A549 treated with CORT108297 at 1 μM for 4 hours (cell line): Measurements from ENCODE around the gene PCDHB2. TPM values are rescaled to one million over a fixed set of nuclear protein-coding genes. Genes with fewer than 3 reads are reported as not detected.

ENCODE experiments used
- total RNA-seq: library from RNA; stranded (reverse); fragments of 200-300 nt; extraction: Qiagen RNA extraction; gene quantifications from 5 replicates; pipeline ENCODE4 v1.2.3, GENCODE V29; 2022

PCDHB2 gene
- 3.1 to 6.7 TPM (median 3.8 TPM) in 5 replicates for total RNA-seq

DNA sequence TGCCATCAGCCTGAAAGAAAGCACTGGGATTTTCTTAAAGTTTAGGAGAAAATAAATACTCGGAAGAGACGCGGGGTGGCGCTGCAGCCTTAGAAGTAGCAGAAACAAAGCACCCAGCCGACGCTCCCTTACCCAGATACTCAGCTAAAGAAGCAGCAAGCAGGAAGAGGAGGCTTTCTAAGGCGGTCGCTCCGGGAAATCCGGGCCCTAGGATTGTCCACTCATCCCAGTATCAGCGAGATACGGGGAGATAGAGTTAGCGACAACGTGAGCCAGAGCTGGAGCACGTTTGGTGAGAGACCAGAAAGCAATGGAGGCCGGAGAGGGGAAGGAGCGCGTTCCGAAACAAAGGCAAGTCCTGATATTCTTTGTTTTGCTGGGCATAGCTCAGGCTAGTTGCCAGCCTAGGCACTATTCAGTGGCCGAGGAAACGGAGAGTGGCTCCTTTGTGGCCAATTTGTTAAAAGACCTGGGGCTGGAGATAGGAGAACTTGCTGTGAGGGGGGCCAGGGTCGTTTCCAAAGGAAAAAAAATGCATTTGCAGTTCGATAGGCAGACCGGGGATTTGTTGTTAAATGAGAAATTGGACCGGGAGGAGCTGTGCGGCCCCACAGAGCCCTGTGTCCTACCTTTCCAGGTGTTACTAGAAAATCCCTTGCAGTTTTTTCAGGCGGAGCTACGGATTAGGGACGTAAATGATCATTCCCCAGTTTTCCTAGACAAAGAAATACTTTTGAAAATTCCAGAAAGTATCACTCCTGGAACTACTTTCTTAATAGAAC lies at the start of gene PCDHB2:
Gene PCDHB2 (plus strand): TSS at position 135 of the 782 bp plus-strand sequence. CDS start 176 bp downstream, at position 311.

DNA sequence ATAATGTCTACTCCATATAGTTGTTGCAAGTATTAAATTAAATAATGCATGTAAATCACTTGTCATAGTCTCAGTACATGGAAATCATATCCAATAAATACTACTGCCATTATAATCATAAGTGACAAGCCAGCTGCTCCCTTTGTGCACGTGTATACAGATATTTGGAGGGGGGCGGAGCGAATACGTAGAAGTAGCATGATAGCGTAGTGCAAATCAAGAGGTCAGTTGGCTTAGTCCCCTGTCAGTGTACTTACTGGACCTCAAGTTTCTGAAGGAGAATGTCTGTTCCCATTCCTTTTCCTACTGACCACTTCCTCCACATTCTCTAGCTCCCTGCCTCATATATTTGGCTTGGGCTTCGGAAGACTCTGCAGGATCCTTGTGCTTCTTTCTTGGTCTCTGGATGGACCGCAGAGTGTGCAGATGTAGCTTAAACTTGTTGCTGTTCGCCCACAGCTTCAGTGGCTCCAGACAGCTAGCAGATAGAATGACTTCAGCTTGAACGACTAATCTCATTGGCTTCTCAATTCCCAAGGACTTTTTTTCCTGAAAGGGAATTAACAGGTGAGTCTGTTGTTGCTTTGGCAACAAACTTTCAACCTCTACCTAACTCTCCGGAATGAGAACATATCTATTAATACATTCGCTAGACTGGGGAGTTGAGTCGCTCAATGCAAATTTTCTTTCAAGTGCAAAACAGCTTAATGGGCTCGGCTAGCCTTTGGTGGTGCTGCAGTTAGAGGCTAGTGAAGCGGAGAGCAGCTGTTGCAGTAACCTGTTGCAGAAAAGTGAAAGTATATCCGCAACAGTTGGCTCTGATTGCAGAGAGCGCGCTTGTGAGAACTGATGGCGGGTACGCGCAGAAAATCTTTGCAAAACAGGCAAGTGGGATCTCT lies 43.5 kb upstream of the PCDHB2 start, which contains the start of gene PCDHB1:
Gene PCDHB1 (plus strand): TSS at position 753 of the 899 bp plus-strand sequence. CDS start 97 bp downstream, at position 850.

DNA sequence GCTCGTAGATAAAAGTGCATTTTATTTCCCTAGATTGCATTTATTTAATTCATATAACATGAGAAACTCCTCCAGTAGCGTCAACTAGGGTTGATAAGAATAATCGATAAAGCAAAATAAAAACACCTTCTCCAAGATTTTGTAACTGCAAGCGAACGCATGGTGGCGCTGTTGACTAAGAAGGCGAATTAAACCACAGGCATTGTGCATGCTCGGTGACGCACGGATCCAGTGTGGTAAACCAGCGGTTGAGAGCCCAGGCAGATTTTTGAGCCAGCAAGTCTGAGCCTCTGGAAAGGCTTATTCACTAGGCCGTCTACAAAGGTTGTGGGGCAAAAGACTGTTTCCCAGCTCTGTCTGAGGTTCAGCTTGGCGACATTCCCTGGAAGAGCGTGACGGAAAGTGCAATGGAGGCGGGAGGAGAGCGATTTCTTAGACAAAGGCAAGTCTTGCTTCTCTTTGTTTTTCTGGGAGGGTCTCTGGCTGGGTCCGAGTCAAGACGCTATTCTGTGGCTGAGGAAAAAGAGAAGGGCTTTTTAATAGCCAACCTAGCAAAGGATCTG lies 5.9 kb downstream of the PCDHB2 start, which contains the start of gene PCDHB3:
Gene PCDHB3 (plus strand): TSS at position 231 of the 563 bp plus-strand sequence. CDS start 177 bp downstream, at position 408.

DNA sequence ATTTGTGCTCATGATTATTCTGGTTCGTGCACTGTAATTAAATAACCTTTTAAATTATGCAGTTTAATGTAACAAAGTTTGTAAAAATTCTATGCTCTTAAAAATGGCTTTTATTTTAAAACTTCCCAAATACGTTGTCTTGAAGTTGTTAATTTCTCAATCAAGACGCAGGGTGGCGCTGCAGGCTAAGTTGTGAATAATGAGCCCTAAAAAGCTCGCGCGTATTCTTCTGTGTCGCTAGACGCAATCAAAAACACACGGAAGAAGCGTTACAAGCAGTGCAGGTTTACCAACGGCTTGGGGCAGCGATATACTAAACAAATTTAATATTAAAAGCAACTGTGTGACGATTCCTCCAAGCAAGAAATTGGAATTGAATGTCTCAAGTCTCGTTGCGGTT lies 27.1 kb downstream of the PCDHB2 start, which contains the start of gene PCDHB4:
Gene PCDHB4 (plus strand): TSS at position 256 of the 400 bp plus-strand sequence. CDS start 181 bp downstream, outside the sequence.

DNA sequence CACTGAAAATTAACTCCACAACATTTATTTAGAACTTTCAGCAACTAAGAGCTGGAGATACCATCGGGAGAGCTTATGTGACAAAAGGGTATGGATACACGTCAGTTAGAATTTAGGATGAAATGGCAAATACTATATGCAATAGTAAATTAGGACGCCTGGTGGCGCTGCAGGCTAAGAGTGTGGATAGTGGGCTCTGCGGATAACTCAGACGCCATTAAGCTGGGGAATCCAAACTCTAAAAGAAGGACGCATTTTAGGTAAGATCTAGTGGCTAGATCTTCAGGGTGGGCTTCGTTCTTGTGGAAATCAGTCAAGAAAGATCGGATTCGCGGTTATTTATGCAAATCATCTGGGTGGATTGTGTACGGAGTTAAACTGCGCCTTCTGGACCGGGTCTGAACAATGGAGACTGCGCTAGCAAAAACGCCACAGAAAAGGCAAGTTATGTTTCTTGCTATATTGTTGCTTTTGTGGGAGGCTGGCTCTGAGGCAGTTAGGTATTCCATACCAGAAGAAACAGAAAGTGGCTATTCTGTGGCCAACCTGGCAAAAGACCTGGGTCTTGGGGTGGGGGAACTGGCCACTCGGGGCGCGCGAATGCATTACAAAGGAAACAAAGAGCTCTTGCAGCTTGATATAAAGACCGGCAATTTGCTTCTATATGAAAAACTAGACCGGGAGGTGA lies 40.8 kb downstream of the PCDHB2 start, which contains the start of gene PCDHB5:
Gene PCDHB5 (plus strand): TSS at position 177 of the 688 bp plus-strand sequence. CDS start 229 bp downstream, at position 406.

Other genes with a start within 250 kb of the PCDHB2 start
- 0.01 TPM in 1 of 5 replicates, not detected in the others for gene PCDHA9, start 246.2 kb upstream of the PCDHB2 start, total RNA-seq
- gene PCDHA10, start 238.7 kb upstream of the PCDHB2 start, total RNA-seq: 0.01 to 0.02 TPM (median 0.02 TPM) in 3 of 5 replicates, not detected in the others
- 0.08 to 0.40 TPM (median 0.10 TPM) in 5 replicates for gene PCDHA11, start 225.7 kb upstream of the PCDHB2 start, total RNA-seq
- gene PCDHA12, start 219.3 kb upstream of the PCDHB2 start, total RNA-seq: 2.6 to 3.4 TPM (median 3.0 TPM) in 5 replicates
- 0.05 to 0.20 TPM (median 0.06 TPM) in 3 of 5 replicates, not detected in the others for gene PCDHA13, start 212.5 kb upstream of the PCDHB2 start, total RNA-seq
- 1.3 to 1.9 TPM (median 1.7 TPM) in 5 replicates for gene PCDHAC1, start 168.3 kb upstream of the PCDHB2 start, total RNA-seq
- gene PCDHAC2, start 128.1 kb upstream of the PCDHB2 start, total RNA-seq: 2.9 to 3.6 TPM (median 3.2 TPM) in 5 replicates
- gene PCDHB1, start 43.2 kb upstream of the PCDHB2 start, total RNA-seq: not detected in 5 replicates
- 0.06 to 1.8 TPM (median 0.06 TPM) in 3 of 5 replicates, not detected in the others for gene PCDHB3, start 5.9 kb downstream of the PCDHB2 start, total RNA-seq
- gene PCDHB4, start 27.2 kb downstream of the PCDHB2 start, total RNA-seq: 0.06 to 0.12 TPM (median 0.07 TPM) in 4 of 5 replicates, not detected in the other
- gene PCDHB5, start 40.6 kb downstream of the PCDHB2 start, total RNA-seq: 1.2 to 1.8 TPM (median 1.6 TPM) in 5 replicates
- gene PCDHB6, start 55.4 kb downstream of the PCDHB2 start, total RNA-seq: 0.91 to 1.2 TPM (median 1.1 TPM) in 5 replicates
- 0.03 TPM in 1 of 5 replicates, not detected in the others for gene PCDHB7, start 78.0 kb downstream of the PCDHB2 start, total RNA-seq
- gene PCDHB8, start 83.2 kb downstream of the PCDHB2 start, total RNA-seq: 0.29 to 0.41 TPM (median 0.32 TPM) in 5 replicates
- gene PCDHB16, start 87.8 kb downstream of the PCDHB2 start, total RNA-seq: 0.06 to 0.10 TPM (median 0.06 TPM) in 5 replicates
- gene PCDHB9, start 92.5 kb downstream of the PCDHB2 start, total RNA-seq: 0.02 to 0.09 TPM (median 0.06 TPM) in 4 of 5 replicates, not detected in the other
- gene PCDHB10, start 97.7 kb downstream of the PCDHB2 start, total RNA-seq: 0.02 to 0.03 TPM in 2 of 5 replicates, not detected in the others
- gene PCDHB11, start 105.0 kb downstream of the PCDHB2 start, total RNA-seq: 0.05 to 0.11 TPM (median 0.07 TPM) in 5 replicates
- 0.03 to 0.04 TPM in 2 of 5 replicates, not detected in the others for gene PCDHB12, start 114.1 kb downstream of the PCDHB2 start, total RNA-seq
- gene PCDHB13, start 119.3 kb downstream of the PCDHB2 start, total RNA-seq: 0.03 to 0.10 TPM (median 0.05 TPM) in 5 replicates
- gene PCDHB14, start 128.7 kb downstream of the PCDHB2 start, total RNA-seq: 0.05 to 0.16 TPM (median 0.07 TPM) in 5 replicates
- 0.02 to 0.07 TPM (median 0.06 TPM) in 3 of 5 replicates, not detected in the others for gene PCDHB15, start 150.8 kb downstream of the PCDHB2 start, total RNA-seq
- 0.05 TPM in 1 of 5 replicates, not detected in the others for gene SLC25A2, start 209.4 kb downstream of the PCDHB2 start, total RNA-seq
- gene TAF7, start 226.2 kb downstream of the PCDHB2 start, total RNA-seq: 61.5 to 85.8 TPM (median 70.6 TPM) in 5 replicates
- 0.30 to 0.39 TPM (median 0.37 TPM) in 5 replicates for gene PCDHGA1, start 235.9 kb downstream of the PCDHB2 start, total RNA-seq
- 0.55 to 0.78 TPM (median 0.63 TPM) in 5 replicates for gene PCDHGA2, start 244.1 kb downstream of the PCDHB2 start, total RNA-seq
- 0.04 to 0.07 TPM in 2 of 5 replicates, not detected in the others for gene PCDHGA3, start 249.2 kb downstream of the PCDHB2 start, total RNA-seq